SK-N-SH treated with all-trans-retinoic acid at 6 μM for 48 hours (cell line): ENCODE measurements around the gene SFXN5.

Experiments used
- ATAC-seq: fragments of 200-7000 bp; cut with Tn5 transposase; 3 replicates; pipeline ENCODE4 v1.9.1; 2020; ENCODE audit warnings: mild to moderate bottlenecking, moderate library complexity
- ARNTL ChIP-seq: fragments of 450-650 bp; formaldehyde crosslinking; IDR thresholded peaks from 2 replicates; pipeline ENCODE4 v1.5.0; 2020; ENCODE audit warnings: low read depth, mild to moderate bottlenecking, moderate library complexity, borderline replicate concordance
- BACH2 ChIP-seq: fragments of 250-450 bp; sonication (Bioruptor Pico); IDR thresholded peaks from 2 replicates; pipeline ENCODE4 v1.9.0; 2021; ENCODE audit warnings: mild to moderate bottlenecking, borderline replicate concordance
- CREB5 ChIP-seq: fragments of 250-450 bp; sonication (Bioruptor Pico); IDR thresholded peaks from 2 replicates; pipeline ENCODE4 v1.5.1; 2020; ENCODE audit warnings: low read depth, mild to moderate bottlenecking, moderate library complexity
- CSDC2 ChIP-seq: fragments of 250-450 bp; sonication (Bioruptor Pico); IDR thresholded peaks from 2 replicates; pipeline ENCODE4 v1.5.0; 2020; ENCODE audit warnings: mild to moderate bottlenecking, moderate library complexity
- CSRNP3 ChIP-seq: fragments of 250-450 bp; sonication (Bioruptor Pico); IDR thresholded peaks from 2 replicates; pipeline ENCODE4 v1.5.1; 2021; ENCODE audit warnings: mild to moderate bottlenecking, moderate library complexity
- ESRRG ChIP-seq: fragments of 250-450 bp; sonication (Bioruptor Pico); IDR thresholded peaks from 2 replicates; pipeline ENCODE4 v1.6.1; 2021; ENCODE audit warnings: mild to moderate bottlenecking
- GLIS3 ChIP-seq: fragments of 250-450 bp; sonication (Bioruptor Pico); IDR thresholded peaks from 2 replicates; pipeline ENCODE4 v1.5.0; 2020; ENCODE audit warnings: mild to moderate bottlenecking, moderate library complexity
- ISL1 ChIP-seq: fragments of 250-450 bp; sonication (Bioruptor Pico); IDR thresholded peaks from 2 replicates; pipeline ENCODE4 v2.1.2; 2022; ENCODE audit warnings: mild to moderate bottlenecking, moderate library complexity
- OSR1 ChIP-seq: fragments of 250-450 bp; sonication (Bioruptor Pico); IDR thresholded peaks from 2 replicates; pipeline ENCODE4 v1.8.0; 2022; ENCODE audit warnings: moderate library complexity, mild to moderate bottlenecking, inconsistent platforms
- POU6F1 ChIP-seq: fragments of 250-450 bp; sonication (Bioruptor Pico); IDR thresholded peaks from 2 replicates; pipeline ENCODE4 v1.8.0; 2021; ENCODE audit warnings: low read depth, mild to moderate bottlenecking, moderate library complexity, borderline replicate concordance
- PPARA ChIP-seq: fragments of 250-450 bp; sonication (Bioruptor Pico); IDR thresholded peaks from 2 replicates; pipeline ENCODE4 v1.5.0; 2020; ENCODE audit warnings: mild to moderate bottlenecking, borderline replicate concordance
- RARB ChIP-seq: fragments of 250-450 bp; sonication (Bioruptor Pico); IDR thresholded peaks from 2 replicates; pipeline ENCODE4 v1.8.0; 2021; ENCODE audit warnings: mild to moderate bottlenecking, moderate library complexity
- SNAI2 ChIP-seq: fragments of 250-450 bp; sonication (Bioruptor Pico); IDR thresholded peaks from 2 replicates; pipeline ENCODE4 v1.5.0; 2020; ENCODE audit warnings: mild to moderate bottlenecking, moderate library complexity
- TCF4 ChIP-seq: fragments of 250-450 bp; sonication (Bioruptor Pico); IDR thresholded peaks from 2 replicates; pipeline ENCODE4 v1.8.0; 2021; ENCODE audit warnings: mild to moderate bottlenecking, moderate library complexity, borderline replicate concordance
- TOX ChIP-seq: fragments of 250-450 bp; sonication (Bioruptor Pico); IDR thresholded peaks from 2 replicates; pipeline ENCODE4 v1.8.0; 2021; ENCODE audit warnings: mild to moderate bottlenecking, moderate library complexity, borderline replicate concordance
- TSHZ2 ChIP-seq: fragments of 250-450 bp; sonication (Bioruptor Pico); IDR thresholded peaks from 2 replicates; pipeline ENCODE4 v1.5.0; 2020; ENCODE audit warnings: mild to moderate bottlenecking, moderate library complexity
- ZC3H10 ChIP-seq: fragments of 250-450 bp; sonication (Bioruptor Pico); IDR thresholded peaks from 2 replicates; pipeline ENCODE4 v1.5.1; 2021; ENCODE audit warnings: mild to moderate bottlenecking, moderate library complexity
- ZFP3 ChIP-seq: fragments of 250-450 bp; sonication (Bioruptor Pico); IDR thresholded peaks from 2 replicates; pipeline ENCODE4 v1.5.0; 2020; ENCODE audit warnings: mild to moderate bottlenecking, moderate library complexity
- ZFP30 ChIP-seq: fragments of 450-650 bp; formaldehyde crosslinking; IDR thresholded peaks from 2 replicates; pipeline ENCODE4 v1.5.0; 2022; ENCODE audit warnings: mild to moderate bottlenecking, moderate library complexity
- ZNF565 ChIP-seq: fragments of 450-650 bp; formaldehyde crosslinking; conservative IDR thresholded peaks from 2 replicates; pipeline ENCODE4 v1.5.0; 2020; ENCODE audit warnings: low read depth, mild to moderate bottlenecking, moderate library complexity
- ZNF8 ChIP-seq: fragments of 450-650 bp; formaldehyde crosslinking; IDR thresholded peaks from 2 replicates; pipeline ENCODE4 v1.5.0; 2020; ENCODE audit warnings: mild to moderate bottlenecking, moderate library complexity

The SFXN5 gene

GRCh38 chr2:72972352-72973136 is 99.0 kb downstream of the SFXN5 start:
- TF ChIP-seq RARB, result no peak
- TF ChIP-seq ZNF8 (CRISPR knock-in tag), result no peak
- no peak for TF ChIP-seq ISL1
- TF ChIP-seq OSR1 (CRISPR knock-in tag), result no peak
- TF ChIP-seq PPARA (CRISPR knock-in tag), result no peak
- TF ChIP-seq TSHZ2 (CRISPR knock-in tag), result no peak
- no peak for TF ChIP-seq ESRRG
- TF ChIP-seq TCF4 (CRISPR knock-in tag), result no peak
- TF ChIP-seq POU6F1 (CRISPR knock-in tag), result no peak
- TF ChIP-seq BACH2 (CRISPR knock-in tag), result no peak
- TF ChIP-seq CSDC2 (CRISPR knock-in tag), result no peak
- no peak for TF ChIP-seq SNAI2
- TF ChIP-seq ZC3H10 (CRISPR knock-in tag), result no peak
- TF ChIP-seq GLIS3 (CRISPR knock-in tag), result no peak
- ATAC-seq, result no peak

- TF ChIP-seq CREB5 (CRISPR knock-in tag) (no peak), CSDC2 (CRISPR knock-in tag) (no peak), ARNTL (no peak), ZFP30 (CRISPR knock-in tag) (no peak)
These were observed 100.5 kb downstream of the SFXN5 start for GRCh38 chr2:72971036-72971435.

GRCh38 chr2:72969706-72970105 is 101.8 kb downstream of the SFXN5 start:
- ATAC-seq, result no peak
- TF ChIP-seq POU6F1 (CRISPR knock-in tag), result no peak
- no peak for TF ChIP-seq ZNF8 (CRISPR knock-in tag)
- TF ChIP-seq ZFP30 (CRISPR knock-in tag), result no peak

More at GRCh38 chr2:72971036-72971435, 100.5 kb downstream of the SFXN5 start:
- no peak for ATAC-seq

- no peak for ATAC-seq
- TF ChIP-seq ZNF565 (CRISPR knock-in tag) (no peak), PPARA (CRISPR knock-in tag) (no peak), BACH2 (CRISPR knock-in tag) (no peak), CSRNP3 (CRISPR knock-in tag) (no peak), ZFP3 (CRISPR knock-in tag) (no peak), TOX (CRISPR knock-in tag) (no peak), CREB5 (CRISPR knock-in tag) (no peak), POU6F1 (CRISPR knock-in tag) (no peak), CSDC2 (CRISPR knock-in tag) (no peak), OSR1 (CRISPR knock-in tag) (no peak)
These were observed 103.2 kb downstream of the SFXN5 start for GRCh38 chr2:72968286-72968685.
